ENCODE results near the gene DNAH9.

Gene DNAH9

GRCh38 chr17:11598274-11599221, at the start of gene DNAH9:
Gene DNAH9 (plus strand): TSS chr17:11598470. CDS start chr17:11598499, 29 bp downstream.
- DNase-seq (ENCODE audit: low read depth): peak; percentile 33

- no peak for DNase-seq (ENCODE audit: low read depth)
Measured at GRCh38 chr17:11550431-11550830, 47.8 kb upstream of the DNAH9 start.

GRCh38 chr17:11551442-11551841, 46.8 kb upstream of the DNAH9 start:
- no peak for DNase-seq (ENCODE audit: low read depth)

GRCh38 chr17:11553135-11553534, 45.1 kb upstream of the DNAH9 start:
- no peak for DNase-seq (ENCODE audit: low read depth)

GRCh38 chr17:11554042-11554441, 44.2 kb upstream of the DNAH9 start:
- DNase-seq (ENCODE audit: low read depth): no peak

GRCh38 chr17:11554542-11554941, 43.7 kb upstream of the DNAH9 start:
- no peak for DNase-seq (ENCODE audit: low read depth)

- no peak for DNase-seq (ENCODE audit: low read depth)
Measured at GRCh38 chr17:11555530-11555929, 42.7 kb upstream of the DNAH9 start.

- DNase-seq (ENCODE audit: low read depth): no peak
Measured at GRCh38 chr17:11557727-11558452, 40.4 kb upstream of the DNAH9 start.

GRCh38 chr17:11558681-11559234, 39.5 kb upstream of the DNAH9 start:
- DNase-seq (ENCODE audit: low read depth): no peak

GRCh38 chr17:11559601-11560000, 38.7 kb upstream of the DNAH9 start:
- no peak for DNase-seq (ENCODE audit: low read depth)

- no peak for DNase-seq (ENCODE audit: low read depth)
Measured at GRCh38 chr17:11561281-11561680, 37.0 kb upstream of the DNAH9 start.

- DNase-seq (ENCODE audit: low read depth): no peak
Measured at GRCh38 chr17:11561702-11562101, 36.6 kb upstream of the DNAH9 start.

- no peak for DNase-seq (ENCODE audit: low read depth)
Measured at GRCh38 chr17:11564589-11565380, 33.5 kb upstream of the DNAH9 start.

- no peak for DNase-seq (ENCODE audit: low read depth)
Measured at GRCh38 chr17:11565591-11565990, 32.7 kb upstream of the DNAH9 start.

GRCh38 chr17:11578998-11579397, 19.3 kb upstream of the DNAH9 start:
- DNase-seq (ENCODE audit: low read depth): no peak

- DNase-seq (ENCODE audit: low read depth): no peak
Measured at GRCh38 chr17:11580677-11581076, 17.6 kb upstream of the DNAH9 start.

GRCh38 chr17:11582217-11582616, 16.1 kb upstream of the DNAH9 start:
- DNase-seq (ENCODE audit: low read depth): no peak

GRCh38 chr17:11583306-11583992, 14.8 kb upstream of the DNAH9 start:
- no peak for DNase-seq (ENCODE audit: low read depth)

GRCh38 chr17:11589716-11590115, 8.6 kb upstream of the DNAH9 start:
- DNase-seq (ENCODE audit: low read depth): no peak

- DNase-seq (ENCODE audit: low read depth): no peak
Measured at GRCh38 chr17:11601661-11602060, 3.4 kb downstream of the DNAH9 start.

- no peak for DNase-seq (ENCODE audit: low read depth)
Measured at GRCh38 chr17:11608396-11608795, 10.1 kb downstream of the DNAH9 start.

All from activated T-cell treated with anti-CD3 and anti-CD28 coated beads for 48 hours (primary cell).